Midbrain (tissue), 1 donor: ENCODE results near the gene ELOVL2.
"Not testable (repeated sequence)": the region's sequence is repeated elsewhere in the genome, so short reads cannot be mapped to it uniquely, and the experiment has no call there.

ENCODE experiments used
- DNase-seq: peaks from one replicate; lab custom pipeline; 2025; lab: John Stamatoyannopoulos, UW

Gene ELOVL2, protein sequence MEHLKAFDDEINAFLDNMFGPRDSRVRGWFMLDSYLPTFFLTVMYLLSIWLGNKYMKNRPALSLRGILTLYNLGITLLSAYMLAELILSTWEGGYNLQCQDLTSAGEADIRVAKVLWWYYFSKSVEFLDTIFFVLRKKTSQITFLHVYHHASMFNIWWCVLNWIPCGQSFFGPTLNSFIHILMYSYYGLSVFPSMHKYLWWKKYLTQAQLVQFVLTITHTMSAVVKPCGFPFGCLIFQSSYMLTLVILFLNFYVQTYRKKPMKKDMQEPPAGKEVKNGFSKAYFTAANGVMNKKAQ

DNA sequence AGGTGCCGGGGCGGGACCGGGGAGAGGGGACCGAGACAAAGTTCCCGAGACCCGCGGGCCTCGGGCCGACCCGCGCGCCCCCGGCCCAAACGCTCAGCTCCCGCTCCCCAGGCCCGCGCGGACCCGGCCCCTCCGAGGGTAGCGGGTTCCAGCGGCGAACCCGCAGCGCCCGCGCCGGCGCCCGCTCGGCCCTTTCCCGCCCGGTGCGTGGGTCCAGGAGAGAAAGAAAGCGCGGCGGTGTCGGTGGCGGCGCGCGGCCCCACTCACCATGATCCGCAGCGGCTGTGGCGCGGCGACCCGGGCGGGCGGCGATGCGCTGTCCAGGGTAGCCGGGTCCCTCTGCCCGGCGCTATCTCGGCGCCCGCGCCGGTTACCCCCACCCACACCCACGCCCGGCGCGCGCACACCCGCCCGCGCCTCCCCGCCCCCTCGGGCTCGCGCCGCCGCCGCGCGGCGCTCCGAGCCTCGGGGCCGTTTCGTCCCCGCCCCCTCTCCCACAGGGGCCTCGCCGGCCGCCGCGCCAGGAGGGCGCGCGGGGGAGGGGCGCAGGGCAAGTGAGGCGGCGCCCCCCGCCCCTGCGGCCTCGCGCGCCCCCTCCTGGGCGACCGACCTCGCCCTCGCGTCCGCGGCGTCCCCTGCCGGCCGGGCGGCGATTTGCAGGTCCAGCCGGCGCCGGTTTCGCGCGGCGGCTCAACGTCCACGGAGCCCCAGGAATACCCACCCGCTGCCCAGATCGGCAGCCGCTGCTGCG lies at the start of gene ELOVL2:
Gene ELOVL2 (minus strand): TSS at position 345 of the 751 bp plus-strand sequence. CDS start 75 bp downstream, at position 270.
- DNase-seq: no peak

DNA sequence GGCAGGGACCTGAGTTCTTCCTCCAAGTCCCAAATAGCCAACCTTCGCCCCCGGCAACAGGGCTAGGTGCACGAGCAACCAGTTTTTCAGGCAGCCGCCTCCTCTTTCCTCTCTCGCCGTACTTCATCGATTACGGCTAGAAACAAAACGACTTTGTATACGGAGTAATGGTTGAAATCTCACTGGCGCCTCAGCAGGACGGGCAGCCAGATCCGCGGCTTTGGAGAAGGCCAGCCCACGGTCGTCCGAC lies 49.2 kb upstream of the ELOVL2 start:
- DNase-seq: no peak

DNA sequence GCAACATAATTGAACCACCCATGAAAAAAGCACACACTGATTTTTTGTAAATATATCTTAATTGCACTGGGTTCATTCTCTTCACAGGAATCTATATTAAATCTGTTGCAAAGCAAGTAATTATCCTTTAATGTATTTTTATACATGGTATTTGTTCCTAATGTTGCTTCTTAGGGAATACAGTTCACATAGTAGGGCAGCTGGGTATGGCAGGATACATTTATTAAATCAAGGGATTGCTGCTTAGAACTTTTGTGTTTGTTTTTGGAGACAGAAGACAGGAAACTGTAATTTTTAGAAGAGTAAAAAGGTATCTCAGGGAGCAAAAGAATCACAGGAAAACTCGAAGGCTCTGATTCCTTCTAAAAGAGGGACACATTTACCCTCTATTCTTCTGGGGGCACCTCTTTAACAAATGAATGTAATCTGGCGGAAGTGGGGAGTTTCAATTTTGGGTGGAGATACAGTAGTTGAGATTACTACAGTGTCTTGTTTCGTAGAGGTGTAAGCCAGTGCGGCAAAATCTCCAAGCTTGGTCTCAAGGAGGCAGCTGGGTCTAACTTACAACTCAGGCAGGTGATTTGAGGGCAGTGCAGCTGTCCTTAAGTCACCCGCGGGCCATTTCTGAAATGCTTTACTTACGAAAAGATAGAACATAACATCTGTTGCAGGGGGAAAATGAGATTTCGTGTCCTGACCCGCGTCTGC lies 48.7 kb upstream of the ELOVL2 start:
- DNase-seq: no peak

DNA sequence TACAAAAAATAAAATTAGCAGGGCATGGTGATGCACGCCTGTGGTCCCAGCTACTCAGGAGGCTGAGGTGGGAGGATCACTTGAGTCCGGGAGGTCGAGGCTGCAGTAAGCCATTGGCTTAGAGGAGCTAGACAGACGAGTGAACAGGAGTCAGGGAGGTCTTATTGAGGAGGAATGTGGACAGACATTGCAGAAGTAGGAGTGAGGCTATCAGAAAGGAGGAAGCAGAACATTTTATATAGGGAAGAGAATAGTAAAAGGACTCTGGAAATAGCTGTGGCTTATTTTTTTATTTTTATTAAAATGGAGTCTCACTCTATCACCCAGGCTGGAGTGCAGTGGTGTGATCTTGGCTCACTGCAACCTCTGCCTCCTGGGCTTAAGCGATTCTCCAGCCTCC lies 47.0 kb upstream of the ELOVL2 start:
- DNase-seq: not testable (repeated sequence)

DNA sequence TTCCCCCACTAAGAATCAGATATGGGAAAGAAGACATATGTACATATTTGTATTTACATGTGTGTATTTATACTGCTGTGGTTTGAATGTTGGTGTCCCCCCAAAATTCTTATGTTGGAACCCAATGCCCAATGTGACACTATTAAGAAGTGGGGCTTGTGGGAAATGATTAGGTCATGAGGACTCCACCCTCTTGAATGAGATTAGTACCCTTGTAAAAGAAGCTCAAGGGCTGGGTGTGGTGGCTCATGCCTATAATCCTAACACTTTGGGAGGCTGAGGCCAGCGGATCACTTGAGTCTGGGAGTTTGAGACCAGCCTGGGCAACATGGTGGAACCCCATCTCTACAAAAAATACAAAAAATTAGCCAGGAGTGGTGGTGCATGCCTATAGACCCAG lies 45.6 kb upstream of the ELOVL2 start:
- DNase-seq: no peak

DNA sequence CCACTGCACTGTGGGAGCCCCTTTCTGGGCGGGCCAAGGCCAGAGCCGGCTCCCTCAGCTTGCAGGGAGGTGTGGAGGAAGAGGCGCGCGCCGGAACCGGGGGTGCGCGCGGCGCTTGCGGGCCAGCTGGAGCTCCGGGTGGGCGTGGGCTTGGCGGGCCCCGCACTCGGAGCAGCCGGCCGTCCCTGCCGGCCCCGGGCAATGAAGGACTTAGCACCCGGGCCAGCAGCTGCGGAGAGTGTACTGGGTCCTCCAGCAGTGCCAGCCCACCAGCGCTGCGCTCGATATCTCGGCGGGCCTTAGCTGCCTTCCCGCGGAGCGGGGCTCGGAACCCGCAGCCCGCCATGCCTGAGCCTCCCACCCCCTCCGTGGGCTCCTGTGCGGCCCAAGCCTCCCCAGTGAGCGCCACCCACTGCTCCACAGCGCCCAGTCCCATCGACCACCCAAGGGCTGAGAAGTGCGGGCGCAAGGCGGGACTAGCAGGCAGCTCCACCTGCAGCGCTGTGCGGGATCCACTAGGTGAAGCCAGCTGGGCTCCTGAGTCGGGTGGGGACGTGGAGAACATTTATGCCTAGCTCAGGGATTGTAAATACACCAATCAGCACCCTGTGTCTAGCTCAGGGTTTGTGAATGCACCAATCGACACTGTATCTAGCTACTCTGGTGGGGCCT lies 43.2 kb upstream of the ELOVL2 start:
- DNase-seq: not testable (repeated sequence)

DNA sequence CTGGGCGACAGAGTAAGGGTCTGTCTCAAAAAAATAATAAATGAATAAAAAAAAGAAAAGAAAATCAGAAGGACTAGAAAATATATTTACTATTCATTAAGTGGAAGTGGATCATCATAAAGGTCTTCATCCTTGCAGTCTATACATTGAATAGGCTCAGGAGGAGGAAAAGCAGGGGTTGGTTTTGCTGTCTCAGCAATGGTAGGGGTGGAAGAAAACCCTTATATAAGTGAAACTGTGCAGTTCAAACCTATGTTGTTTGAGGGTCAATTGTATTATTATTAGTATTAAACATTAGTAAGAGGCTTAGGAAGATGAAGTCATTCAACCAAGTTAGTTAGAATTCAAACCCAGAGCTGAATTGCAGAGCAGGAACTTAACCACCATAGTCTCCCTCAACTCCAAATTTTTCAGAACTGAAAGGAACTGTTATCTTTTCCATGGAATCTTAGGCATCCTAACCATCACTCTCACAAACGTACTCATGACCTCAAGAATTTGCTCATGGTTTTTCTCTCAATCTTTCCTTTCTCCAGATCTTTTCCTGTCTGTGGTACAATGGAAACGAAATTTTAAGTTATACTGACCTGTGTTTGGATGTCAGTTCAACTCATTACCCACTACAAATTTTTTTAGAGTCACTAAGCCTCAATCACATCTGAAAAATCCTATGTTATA lies 41.8 kb upstream of the ELOVL2 start:
- no peak for DNase-seq

DNA sequence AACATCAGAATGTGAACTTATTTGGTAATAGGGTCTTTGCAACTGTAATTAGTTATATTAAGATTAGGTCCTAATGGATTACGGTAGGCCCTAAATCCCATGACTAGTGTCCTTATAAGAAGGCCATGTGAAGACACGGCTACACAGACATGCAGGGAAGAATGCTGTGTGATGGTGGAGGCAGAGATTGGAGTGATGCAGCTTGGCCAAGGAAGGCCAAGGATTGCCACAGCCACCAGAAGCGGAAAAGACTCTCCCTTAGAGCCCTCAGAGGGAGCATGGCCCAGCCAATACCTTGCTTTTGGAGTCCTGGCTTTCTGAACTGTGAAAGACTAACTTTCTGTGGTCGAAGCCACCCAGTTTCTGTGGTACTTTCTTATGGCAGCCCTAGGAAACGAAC lies 39.9 kb upstream of the ELOVL2 start:
- no peak for DNase-seq

DNA sequence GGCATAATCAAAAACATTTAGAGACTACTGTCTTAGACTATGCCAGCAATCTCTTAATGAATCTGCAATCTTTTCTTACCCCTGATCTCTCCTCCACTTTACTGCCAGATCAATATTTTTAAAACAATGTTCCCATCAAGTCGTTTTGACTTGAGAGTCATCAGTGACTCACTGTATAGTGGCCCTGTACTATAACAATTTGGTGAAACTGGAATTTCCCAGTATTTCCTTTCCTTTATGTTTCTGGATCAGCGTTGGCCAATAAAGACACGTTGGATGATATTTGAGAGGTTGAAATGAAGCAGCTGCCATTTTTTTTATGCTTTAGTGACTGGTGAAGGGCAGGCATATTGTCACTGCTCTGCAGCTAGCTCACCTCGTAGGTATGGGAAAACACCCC lies 39.4 kb upstream of the ELOVL2 start:
- DNase-seq: no peak

DNA sequence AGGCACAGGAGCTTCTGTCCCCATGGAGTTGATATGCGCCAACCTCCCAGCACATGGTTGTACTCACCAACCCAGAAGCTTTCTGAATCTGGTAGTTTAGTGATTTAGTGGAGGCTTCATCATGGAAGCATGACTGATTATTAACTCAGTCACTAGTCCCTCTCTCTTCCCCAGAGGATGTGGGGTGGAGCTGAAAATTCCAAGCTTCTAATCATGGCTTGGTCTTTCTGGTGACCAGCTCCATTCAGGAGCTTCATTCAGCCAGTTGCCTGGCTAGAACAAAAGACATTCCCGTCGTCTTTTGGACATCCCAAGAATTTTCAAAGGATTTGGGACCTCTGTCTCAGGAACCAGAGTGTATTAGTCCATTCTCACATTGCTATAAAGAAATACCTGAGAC lies 36.2 kb upstream of the ELOVL2 start:
- no peak for DNase-seq

DNA sequence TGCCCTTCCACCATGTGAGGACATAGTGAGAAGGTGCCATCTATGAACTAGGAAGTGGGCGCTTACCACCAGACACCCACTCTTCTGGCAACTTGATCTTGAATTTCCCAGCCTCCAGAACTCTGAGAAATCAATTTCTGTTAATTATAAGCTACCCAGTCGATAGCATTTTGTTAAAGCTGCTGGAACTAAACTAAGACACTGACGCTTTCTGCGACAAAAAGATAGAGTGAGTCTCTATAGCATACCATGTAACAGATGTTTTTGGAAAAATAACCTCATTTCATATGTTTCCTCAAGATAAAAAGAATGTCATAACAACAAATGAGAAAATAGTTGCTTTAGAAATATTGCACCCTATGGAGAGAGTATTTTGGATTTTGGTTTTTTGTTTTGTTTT lies 34.2 kb upstream of the ELOVL2 start:
- no peak for DNase-seq

DNA sequence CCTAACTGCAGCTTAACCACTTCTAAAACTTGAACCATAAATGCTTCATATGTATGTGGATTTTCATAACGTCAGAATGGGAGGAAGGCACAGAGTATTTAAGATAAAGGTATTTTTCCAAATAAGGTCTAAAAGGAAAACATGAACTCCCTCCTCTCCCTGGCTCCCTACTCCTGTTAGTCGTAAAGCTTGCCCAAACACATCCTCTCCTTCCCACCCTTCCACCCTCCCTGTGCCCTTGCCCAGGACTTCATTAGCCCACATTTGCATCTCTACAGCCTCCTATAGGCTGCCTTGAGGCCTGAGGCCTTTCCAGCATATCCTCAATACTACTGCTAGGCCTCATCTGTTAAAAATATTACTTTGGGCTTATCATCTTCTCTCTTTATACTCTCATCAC lies 32.4 kb upstream of the ELOVL2 start:
- no peak for DNase-seq

DNA sequence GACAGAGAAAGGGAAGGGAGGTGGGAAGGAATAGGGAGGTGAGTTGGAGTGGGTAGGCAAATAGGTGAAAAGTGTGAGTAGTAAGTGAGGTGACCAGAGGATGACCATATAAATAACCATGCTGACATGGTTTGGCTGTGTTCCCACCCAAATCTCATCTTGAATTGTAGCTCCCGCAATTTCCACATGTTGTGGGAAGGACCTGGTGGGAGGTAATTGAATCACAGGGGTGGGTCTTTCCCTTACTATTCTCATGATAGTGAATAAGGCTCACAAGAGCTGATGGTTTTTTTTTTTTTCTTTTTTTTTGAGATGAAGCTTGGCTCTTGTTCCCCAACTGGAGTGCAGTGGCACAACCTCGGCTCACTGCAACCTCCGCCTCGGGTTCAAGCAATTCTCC lies 28.0 kb upstream of the ELOVL2 start:
- no peak for DNase-seq

DNA sequence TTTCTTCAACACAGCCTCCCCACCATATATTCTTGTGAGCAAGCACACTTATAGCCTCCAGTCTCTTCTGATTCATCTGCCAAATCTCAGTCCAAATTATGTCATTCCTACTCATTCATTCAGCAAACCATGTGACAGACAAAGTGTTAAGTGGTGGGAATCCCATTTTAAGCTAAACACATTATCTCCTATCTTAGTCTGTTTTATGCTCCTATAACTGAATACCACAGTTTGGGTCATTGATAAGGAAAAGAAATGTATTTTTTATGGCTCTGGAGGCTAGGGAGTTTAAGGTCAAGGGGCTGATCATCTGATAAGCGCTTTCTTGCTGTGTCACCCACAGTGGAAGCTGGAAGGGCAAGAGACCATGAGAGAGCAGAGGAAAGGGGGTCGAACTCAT lies 25.7 kb upstream of the ELOVL2 start:
- no peak for DNase-seq

DNA sequence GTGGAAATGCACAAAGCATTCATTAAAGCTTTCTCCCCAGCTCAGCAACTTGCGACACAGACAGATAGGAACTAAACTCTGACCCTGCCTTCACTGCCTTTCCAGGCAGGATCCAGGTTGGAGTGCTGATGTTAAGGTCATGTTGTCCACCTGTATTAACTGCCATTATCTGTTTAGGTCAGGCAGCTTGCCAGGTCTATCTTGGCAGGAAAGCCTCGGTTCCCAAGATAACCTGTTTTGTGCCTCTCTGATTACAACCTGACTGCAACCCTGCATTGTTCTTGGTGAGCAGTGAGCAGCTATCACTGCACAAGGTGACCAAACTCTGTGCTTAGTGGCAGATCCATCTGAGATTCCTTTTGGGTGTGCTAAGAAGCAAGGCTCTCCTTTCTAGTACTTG lies 23.2 kb upstream of the ELOVL2 start:
- no peak for DNase-seq

DNA sequence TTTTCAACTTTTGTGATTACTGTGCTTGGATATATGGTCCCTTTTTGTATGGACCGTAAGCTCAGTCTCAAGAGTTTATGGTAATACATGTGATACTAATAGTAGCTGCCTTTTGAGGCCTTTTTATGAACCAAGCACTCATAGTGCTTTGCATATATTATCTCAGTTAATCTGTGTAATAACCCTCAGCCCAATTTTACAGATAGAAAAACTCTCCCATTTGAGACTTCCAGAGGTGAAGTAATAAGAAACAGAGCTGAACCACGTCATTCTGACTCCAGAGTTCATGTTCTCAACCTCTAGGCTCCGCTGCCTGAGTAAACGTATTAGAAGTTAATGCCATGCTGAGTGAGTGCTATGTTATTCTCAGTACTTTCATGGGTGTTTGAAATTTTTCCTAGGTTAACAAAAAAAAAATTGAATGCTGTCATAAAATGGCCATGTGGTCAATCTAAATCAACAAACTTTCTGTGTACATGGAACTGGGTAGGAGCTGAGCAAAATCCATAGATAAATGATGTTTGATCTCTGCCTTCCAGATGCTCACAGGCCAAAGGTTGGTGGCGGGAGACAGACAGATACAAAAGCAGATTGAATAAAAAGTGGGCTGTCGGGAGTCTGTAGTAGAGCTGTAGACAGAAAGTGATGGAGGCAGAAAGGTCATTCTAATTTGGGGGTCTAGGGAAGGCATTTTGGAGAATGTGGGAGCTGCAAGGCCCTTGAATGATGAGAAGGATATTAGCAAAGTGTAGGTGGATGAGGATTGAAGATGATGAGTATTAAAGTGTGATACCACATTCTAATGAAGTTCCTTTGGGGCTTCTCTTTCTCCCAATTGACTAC lies 22.6 kb upstream of the ELOVL2 start:
- DNase-seq: no peak

DNA sequence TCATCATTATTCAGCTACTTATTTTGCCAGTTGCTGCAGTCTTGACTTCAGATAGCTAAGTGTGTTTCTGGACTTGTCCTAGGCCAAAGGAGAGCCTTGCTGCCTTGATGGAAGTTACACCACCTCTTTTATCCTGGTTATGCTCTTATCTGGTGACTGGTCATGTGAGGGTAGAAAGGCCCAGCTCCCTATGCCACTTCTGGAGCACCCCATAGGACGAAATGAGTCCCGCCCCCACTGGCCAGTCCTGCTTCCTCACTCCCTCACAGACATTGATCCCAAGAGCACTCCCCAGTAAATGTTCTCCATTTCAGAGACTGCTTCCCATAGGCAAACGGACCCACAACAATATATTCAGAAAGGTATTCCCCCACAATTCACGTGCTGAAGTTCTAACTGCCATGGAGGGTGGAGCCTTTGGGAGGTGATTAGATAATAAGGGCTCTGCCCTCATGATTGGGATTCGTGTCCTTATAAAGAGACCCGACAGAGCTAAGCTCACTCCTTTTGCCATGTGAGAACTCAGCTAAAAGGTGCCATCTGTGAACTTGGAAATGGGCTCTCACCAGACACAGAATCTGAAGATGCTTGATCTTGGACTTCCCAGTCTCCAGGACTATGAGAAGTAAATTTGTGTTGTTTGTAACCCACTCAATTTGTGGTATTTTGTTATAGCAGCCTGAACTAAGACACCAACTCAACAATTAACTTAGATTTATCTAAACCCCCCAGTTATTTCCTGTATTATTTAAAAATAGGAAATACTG lies 21.5 kb upstream of the ELOVL2 start:
- DNase-seq: no peak

DNA sequence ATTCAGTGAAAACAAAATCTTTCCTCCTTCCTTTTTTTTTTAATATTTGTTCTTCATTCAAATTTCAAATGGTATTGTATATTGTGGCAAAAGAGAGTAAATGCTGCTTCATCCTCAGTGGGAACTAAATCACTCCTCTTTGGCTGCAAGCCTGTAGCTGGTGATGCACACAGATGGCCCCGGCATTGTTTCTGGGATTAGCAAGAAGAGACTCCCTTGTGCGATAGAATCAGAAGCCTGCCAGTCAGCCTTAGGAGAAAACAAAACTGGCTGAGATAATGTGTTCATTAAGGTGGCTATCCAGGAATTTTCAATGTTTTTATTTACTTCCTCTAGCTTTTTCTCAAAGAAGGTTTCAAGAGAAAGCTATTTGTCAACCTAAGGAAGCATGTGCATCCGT lies 20.7 kb upstream of the ELOVL2 start:
- peak; percentile 50 for DNase-seq

DNA sequence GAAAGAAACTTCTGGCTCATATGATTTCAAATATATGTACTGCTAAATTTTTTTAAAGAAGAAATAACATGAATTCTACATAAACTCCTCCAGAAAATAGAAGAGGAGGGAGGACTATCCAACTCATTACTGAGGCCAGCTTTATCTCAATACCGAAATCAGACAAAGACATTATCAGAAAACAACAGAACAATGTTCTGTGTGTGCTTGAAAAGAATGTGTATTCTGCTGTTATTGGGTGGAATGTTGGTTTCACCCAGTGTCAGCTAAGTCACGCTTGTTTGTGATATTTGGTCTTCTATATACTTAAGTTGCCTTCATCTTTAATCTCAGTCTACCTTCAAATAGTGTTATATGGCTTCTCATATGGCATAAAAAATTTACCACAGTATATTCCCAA lies 18.6 kb upstream of the ELOVL2 start:
- peak; percentile 9 for DNase-seq

DNA sequence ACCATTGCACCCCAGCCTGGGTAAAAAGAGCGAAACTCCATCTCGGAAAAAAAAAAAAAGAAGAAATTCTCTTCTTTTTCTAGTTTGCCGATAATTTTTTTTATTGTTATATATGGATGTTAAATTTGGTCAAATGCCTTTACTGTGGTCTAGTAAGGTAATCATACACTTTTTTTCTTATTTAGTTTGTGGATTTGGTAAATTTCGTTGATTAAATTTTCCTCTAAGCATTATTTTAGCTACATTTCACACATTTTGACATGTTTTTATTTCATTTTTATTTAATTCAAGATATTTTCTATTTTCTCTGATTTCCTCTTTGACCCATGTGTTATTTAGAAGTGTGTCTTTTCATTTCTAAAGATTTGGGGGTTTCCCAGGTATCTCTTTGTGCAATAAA lies 18.0 kb upstream of the ELOVL2 start:
- no peak for DNase-seq

DNA sequence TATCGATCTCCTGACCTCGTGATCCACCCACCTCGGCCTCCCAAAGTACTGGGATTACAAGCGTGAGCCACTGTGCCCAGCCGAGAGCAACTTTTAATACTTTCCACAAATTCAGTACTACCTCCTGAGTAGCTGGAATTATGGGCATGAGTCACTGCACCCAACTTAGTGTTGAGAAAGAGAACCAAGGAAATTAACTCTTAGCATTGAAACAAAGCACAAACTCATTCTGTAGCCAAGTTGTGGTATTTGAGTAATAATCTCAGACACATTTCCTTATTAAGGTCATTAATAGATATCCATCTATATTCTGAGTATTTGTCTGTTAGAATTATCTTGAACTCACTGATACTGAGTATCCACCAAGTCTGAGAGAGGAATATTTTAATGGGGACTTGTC lies 14.3 kb upstream of the ELOVL2 start:
- no peak for DNase-seq
